IPS-20b (cell line): ENCODE measurements around the gene FAM20C.
"Not testable (repeated sequence)": the region's sequence is repeated elsewhere in the genome, so short reads cannot be mapped to it uniquely, and the experiment has no call there.

ENCODE experiments used
- H3K27ac ChIP-seq: one replicate; pipeline ENCODE4 v1.5.1; 2013; ENCODE audit warnings: low read length
- H3K27me3 ChIP-seq: 2 replicates; pipeline ENCODE4 v1.6.1; 2013; ENCODE audit warnings: mild to moderate bottlenecking, low read length, inconsistent platforms; ENCODE audit not compliant: insufficient read depth
- H3K36me3 ChIP-seq: 2 replicates; pipeline ENCODE4 v1.6.1; 2013; ENCODE audit warnings: low read depth, mild to moderate bottlenecking, inconsistent platforms, low read length, moderate library complexity; ENCODE audit not compliant: insufficient read depth
- H3K4me1 ChIP-seq: 2 replicates; pipeline ENCODE4 v1.6.1; 2013; ENCODE audit warnings: mild to moderate bottlenecking, control low read depth, inconsistent platforms, low read length, moderate library complexity; ENCODE audit not compliant: insufficient read depth
- H3K4me3 ChIP-seq: 2 replicates; pipeline ENCODE4 v1.5.1; 2013; ENCODE audit warnings: mild to moderate bottlenecking, low read length, inconsistent platforms
- H3K9ac ChIP-seq: 2 replicates; pipeline ENCODE4 v1.6.1; 2013; ENCODE audit warnings: low read depth, mild to moderate bottlenecking, inconsistent platforms, low read length, moderate library complexity
- H3K9me3 ChIP-seq: 2 replicates; pipeline ENCODE4 v1.6.1; 2013; ENCODE audit warnings: mild to moderate bottlenecking, low read depth, low read length, inconsistent platforms; ENCODE audit not compliant: insufficient read depth

Gene FAM20C

DNA sequence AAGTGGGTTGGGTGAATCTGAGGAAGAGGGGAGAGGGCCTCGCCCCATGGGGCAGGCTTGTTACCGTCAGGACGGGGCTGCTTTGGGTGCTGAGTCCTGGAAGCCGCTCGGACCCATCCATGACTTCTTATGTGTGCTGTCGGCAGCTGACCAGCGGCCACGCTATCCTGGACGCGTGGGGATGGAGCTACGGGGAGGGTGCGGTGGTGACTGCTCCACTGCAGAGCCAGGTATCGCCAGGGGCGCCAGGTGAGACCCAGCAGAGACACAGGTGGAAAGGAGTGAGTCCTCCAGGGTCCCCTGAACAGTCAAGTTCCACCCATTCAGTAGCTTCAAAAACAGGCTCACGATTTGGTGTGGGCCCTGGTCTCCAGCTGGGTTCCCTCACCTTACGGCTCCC, 10.6 kb upstream of the FAM20C start:
- H3K9ac ChIP-seq = no peak overlapping the region
- no peaks in the 10 kb centered on the region for H3K9me3 ChIP-seq
- no peaks in the 10 kb centered on the region for H3K4me1 ChIP-seq
- H3K36me3 ChIP-seq = no peaks in the 10 kb centered on the region
- no peak overlapping the region for H3K4me3 ChIP-seq
- H3K27ac ChIP-seq = no peak overlapping the region
- H3K27me3 ChIP-seq = no peaks in the 10 kb centered on the region

DNA sequence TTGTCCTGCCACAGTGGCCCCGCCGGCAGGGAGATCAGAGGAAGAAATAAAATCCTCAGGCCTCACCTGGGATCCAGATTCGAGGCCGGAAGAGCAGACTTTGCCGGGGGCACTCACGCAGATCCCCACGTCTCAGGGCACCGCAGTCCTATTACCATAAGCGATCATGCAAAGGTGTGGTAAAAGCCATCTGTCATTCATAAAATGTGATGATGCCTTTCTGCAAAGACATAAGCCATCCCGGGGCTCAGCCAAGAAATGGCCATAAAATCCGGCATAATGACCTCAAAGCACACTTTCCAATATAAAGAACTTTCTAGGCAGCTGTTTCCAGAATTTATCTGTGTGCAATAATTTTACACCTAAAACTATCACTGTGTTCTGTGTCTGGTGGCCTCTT, 9.9 kb upstream of the FAM20C start:
- H3K36me3 ChIP-seq, H3K27ac ChIP-seq, H3K27me3 ChIP-seq, H3K9me3 ChIP-seq, H3K9ac ChIP-seq, H3K4me1 ChIP-seq, H3K4me3 ChIP-seq: not testable (repeated sequence)

DNA sequence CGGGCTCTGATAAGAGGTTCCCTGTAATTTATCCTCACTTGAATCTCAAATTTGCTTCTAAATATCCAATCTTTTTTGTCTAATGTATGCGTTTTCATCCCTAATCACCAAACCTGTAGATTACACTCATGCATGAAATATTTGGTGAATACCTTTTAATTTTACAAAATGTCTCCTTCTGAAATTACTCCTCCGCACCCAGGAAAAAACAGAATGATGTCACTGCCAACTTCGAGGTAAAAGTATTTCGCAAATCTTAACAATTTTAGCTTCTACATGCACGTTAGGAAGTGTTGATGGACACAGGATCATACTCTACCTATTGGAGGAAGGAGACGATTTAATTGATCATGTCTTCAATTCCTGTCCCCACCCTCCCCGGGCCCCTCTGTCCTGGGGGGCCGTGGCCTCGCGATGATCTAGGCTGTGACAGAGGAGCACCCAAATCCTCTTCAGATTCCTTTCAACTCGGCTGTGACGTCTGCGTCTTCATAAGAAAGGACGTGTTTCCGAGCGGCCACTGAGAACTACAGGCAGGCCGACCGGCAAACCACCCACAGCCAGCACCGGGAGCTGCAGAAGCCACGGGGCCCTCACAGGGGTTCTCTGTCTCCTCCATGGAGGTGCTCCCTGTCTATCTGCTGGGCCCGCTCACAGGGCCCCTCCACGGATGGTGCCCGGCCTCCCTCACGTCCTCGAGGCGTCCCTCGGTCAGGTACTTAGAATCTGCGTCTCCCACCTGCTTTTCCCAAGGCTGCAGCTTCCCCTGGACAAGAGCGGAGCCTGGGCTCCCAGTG, 8.7 kb upstream of the FAM20C start:
- Histone ChIP-seq H3K27ac (no peak overlapping the region), H3K36me3 (no peaks in the 10 kb centered on the region), H3K9ac (no peak overlapping the region), H3K27me3 (no peaks in the 10 kb centered on the region), H3K4me3 (no peak overlapping the region), H3K4me1 (peaks cover 7% of the 10 kb centered on the region; the same call in 1 of the 2 replicates), H3K9me3 (no peaks in the 10 kb centered on the region)

DNA sequence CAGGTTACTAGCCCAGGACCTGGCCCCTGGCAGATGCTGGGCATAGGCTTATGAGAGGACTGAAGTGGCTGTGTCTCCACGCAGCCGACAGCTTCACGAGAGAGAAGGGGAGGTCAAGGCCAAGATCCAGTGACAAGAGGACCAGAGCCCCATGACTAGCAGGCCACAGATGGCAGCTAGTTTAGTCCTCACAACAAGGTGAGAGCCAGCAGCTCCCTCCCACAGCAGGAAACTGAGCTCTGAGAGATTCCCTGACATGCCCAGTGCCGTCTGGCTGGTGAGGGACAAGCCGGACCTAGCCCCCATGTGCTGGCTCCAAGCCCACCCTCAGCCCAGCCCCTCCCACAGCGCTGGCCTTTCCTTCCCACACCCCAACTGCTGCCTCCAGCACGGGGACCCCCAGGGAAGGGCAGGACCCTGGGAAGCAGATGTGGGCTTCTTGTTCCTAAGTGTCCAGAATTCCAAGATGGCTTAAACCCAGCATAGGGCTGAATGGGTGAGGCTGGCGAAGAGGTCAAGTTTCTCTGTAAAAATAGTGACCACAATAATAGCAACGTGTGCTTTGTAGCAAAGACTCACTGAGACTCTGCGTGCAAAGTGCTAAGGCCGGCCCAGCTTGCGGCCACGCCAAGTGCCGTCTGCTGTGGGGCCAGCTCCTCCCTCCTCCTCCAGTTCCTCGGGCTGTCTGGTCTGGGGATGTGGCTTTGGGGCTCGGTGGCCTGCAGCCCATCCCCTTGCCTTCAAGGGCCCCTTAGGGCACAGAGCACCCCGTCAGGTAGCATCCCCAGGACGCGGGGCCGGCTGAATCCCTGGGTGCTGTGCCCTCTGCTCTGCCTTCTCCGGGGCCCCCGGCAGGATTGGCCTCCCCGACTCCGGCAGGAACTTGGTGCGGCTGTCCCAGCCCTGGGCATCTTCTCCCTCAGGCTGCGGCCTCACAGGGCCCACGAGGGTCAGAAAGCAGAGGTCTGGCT, 7.8 kb upstream of the FAM20C start:
- Histone ChIP-seq H3K9me3 (no peaks in the 10 kb centered on the region), H3K9ac (no peak overlapping the region), H3K4me3 (no peak overlapping the region), H3K27me3 (0 out of 2 replicates have a peak, but pooled peaks cover 6% of the 10 kb centered on the region), H3K27ac (no peak overlapping the region), H3K4me1 (peaks cover 14% of the 10 kb centered on the region), H3K36me3 (no peaks in the 10 kb centered on the region)

DNA sequence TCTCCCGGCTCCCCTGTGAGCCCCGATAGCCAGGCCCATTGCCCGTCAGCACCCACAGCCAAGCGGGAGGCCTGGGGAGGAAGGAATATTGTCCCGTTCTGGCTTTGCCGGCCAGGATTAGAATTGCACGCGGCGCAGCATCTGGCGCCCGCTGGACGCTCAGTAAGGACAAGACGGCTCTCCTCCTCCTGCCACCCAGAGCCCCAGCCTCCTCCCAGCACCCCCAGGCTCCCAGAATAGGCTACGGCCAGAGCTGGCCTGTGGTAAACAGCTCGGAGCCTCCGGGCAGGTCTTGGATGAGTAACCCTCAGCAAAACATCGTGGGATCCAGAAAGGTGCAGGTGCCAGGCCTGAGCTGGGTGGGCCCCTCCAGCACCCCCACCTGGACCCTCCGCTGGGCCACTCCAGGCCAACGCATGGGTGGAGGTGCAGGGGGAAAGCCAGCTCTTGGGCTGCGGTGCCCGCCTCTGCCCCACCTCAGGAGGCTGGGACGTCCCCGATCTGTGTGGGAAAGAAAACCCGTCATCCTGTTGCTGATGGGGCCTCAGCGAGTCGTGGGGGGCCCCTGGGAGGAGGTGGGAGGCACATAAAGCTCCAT, 5.8 kb upstream of the FAM20C start:
- Histone ChIP-seq H3K27ac (no peak overlapping the region), H3K9ac (no peak overlapping the region), H3K9me3 (no peaks in the 10 kb centered on the region), H3K4me1 (peaks cover 15% of the 10 kb centered on the region), H3K27me3 (peaks cover 17% of the 10 kb centered on the region), H3K36me3 (no peaks in the 10 kb centered on the region), H3K4me3 (no peak overlapping the region)

DNA sequence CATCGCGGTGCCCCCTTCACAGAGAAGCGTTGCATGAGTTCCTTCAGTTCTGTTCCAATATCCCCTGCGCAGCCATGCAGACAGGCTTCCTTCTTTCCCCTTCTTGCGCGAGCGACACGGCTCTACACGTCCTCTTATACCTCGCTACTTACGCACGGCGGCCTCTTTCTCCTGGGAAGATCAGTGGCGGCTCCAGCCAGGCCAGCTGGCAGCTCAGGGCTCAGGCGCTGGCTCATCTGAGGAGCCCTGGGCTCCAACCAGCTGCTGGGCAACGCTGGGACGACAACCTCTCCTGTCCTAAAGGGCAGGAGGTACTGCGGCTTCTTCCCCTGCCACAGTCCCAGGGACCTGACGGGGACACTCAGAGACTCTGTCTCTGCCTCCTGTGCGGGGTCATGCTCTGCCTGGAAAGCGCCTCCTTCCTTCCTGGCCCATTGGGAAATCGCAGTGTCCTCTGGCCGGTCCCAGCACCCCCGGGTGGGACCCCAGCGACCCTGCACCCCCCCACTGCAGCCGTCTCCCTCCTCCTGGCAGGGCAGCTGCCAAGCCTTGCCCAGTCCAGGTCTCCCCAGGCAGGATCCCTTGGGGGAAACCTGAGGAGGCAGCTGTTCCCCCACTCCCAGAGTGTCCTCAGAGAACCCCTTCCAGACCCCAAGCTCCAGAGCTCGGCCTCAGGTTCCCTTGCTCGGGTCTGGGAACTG, 5.0 kb upstream of the FAM20C start:
- Histone ChIP-seq H3K4me3 (no peak overlapping the region), H3K36me3 (no peaks in the 10 kb centered on the region), H3K27ac (no peak overlapping the region), H3K4me1 (peaks cover 15% of the 10 kb centered on the region), H3K9ac (no peak overlapping the region), H3K27me3 (peaks cover 18% of the 10 kb centered on the region), H3K9me3 (no peaks in the 10 kb centered on the region)

DNA sequence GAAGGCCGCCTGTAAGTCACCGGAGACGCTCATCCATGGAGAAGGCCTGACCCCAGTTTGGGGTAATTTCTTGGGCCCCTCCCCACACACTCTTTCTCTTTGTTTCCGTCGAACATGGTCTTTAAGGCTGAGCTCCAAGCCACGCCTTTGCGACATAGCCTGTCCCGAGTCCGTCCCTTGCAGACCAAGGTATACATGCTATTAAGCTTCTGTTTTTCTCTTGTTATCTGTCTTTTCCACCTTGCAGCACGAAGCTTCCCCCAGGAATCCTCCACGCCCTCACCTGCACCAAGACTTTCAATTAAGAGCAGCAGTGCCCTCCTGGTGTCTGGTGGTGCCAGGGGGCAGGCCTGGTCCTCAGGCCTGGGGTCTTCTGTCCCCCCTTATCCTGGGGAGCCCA, 4.2 kb upstream of the FAM20C start:
- no peaks in the 10 kb centered on the region for H3K9me3 ChIP-seq
- H3K36me3 ChIP-seq = no peaks in the 10 kb centered on the region
- no peak overlapping the region for H3K27ac ChIP-seq
- no peak overlapping the region for H3K4me3 ChIP-seq
- H3K27me3 ChIP-seq = peaks cover 18% of the 10 kb centered on the region
- peaks cover 15% of the 10 kb centered on the region for H3K4me1 ChIP-seq
- H3K9ac ChIP-seq = no peak overlapping the region

DNA sequence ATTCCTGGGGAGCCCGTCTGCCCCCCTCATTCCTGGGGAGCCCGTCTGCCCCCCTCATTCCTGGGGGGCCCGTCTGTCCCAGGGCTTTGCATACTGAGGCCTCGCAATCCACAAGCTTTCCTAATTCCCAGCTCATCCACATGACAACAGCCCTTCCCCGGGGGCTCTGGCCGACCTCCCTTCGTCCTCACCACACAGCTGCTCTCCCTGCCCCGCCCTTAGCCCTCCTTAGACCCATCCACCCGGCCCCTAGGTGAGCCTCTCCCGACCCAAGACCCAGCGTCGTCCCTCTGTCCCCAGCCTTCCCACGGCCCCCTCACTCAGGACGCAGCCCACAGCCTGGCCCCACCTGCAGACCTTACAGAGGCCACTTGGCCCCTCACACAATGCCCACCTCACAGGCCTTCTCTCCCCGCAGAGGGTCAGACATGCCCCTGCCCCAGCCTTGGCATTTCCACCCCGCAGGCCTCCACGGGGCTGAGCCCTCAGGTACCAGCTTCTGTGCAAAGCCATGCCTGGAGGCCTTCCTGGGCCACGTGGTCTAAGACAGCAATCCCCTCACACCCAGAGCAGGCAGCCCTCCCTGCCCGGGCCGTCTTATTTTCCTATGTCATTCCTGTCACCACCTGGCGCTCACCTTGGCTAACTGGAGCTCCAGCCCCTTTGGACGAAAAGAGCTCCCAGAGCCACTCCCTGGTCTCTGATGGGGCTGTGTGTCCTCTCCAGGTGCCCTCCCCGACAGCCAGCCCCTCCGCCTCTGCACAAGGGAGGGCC, 3.5 kb upstream of the FAM20C start:
- Histone ChIP-seq H3K4me3 (0 out of 2 replicates have a peak overlapping the region, but pooled peaks have one; percentile 40), H3K27ac (no peak overlapping the region), H3K36me3 (no peaks in the 10 kb centered on the region), H3K4me1 (peaks cover 15% of the 10 kb centered on the region), H3K27me3 (peaks cover 21% of the 10 kb centered on the region), H3K9me3 (no peaks in the 10 kb centered on the region), H3K9ac (peak overlapping the region; percentile 45; the same call in 1 of the 2 replicates)

DNA sequence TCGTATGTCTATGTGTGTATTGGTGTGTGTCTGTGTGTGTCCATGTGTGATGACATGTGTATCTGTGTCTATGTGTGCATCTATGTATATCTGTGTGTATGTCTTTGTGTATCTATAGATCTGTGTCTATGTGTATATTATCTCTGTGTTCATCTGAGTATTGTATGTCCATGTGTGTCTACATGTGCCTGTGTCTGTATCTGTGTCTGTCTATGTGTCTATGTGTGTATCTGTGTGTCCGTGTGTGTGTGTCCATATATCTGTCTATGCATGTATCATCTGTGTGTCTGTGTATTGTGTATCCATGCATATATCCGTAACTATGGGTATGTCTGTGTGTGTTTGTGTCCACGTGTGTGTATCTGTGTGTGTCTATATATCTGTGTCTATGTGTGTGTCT, 2.7 kb upstream of the FAM20C start:
- no peaks in the 10 kb centered on the region for H3K9me3 ChIP-seq
- H3K4me1 ChIP-seq = peaks cover 15% of the 10 kb centered on the region

DNA sequence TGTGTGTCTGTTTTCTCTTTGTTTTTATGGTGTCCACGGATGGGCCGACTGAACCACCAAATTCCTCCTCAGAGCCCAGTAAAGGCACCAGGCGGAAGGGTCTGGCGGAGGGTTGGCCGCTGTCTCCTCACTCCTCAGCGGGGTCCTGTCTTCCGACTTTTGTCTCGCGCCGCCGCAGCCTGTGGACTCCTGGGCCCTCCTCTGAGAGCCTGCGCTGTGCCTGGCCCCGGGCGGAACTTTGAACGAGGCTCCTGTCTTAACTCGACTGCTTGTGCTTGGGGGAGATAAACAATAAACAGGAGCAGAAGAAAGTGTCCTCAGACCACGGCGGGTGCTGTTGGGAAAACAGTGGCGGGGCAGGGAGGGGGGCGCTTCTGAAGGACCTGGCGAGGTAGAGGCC, 2.2 kb upstream of the FAM20C start:
- Histone ChIP-seq H3K27me3 (peaks cover 27% of the 10 kb centered on the region), H3K4me3 (no peak overlapping the region), H3K4me1 (peaks cover 15% of the 10 kb centered on the region), H3K9ac (no peak overlapping the region), H3K36me3 (peaks cover 3% of the 10 kb centered on the region; the same call in 1 of the 2 replicates), H3K9me3 (no peaks in the 10 kb centered on the region), H3K27ac (no peak overlapping the region)

More for the DNA sequence above, 2.7 kb upstream of the FAM20C start:
- H3K4me3 ChIP-seq = no peak overlapping the region
- peaks cover 27% of the 10 kb centered on the region for H3K27me3 ChIP-seq
- no peaks in the 10 kb centered on the region for H3K36me3 ChIP-seq
- H3K9ac ChIP-seq = no peak overlapping the region
- no peak overlapping the region for H3K27ac ChIP-seq
